Measurements from ENCODE around the gene ZNF138. TPM values are rescaled to one million over a fixed set of nuclear protein-coding genes. Genes with fewer than 3 reads are reported as not detected.

ZNF138 gene
- total RNA-seq, 1 experiment from 2014 or later, result 12.5 TPM

DNA sequence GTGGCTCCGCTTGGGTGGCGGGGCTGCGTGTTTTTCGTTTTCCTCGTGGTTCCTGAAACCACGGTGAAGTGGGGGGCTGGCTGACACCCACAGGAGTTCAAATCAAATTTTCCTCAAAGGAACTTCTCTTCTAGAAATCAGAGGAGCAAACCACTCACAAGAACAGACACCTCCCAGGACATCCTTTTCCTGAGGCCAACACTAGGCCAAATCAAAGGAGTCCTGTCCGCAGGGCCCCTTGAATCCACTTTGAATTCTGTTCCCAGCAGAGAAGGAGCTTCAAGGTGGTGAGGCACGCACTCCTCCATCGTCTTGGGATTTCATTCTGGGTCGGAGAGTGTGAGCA, 78.9 kb downstream of the ZNF138 start:
- no peak overlapping the region for H3K4me3 ChIP-seq (ENCODE audit: low read depth, low read length)
- POLR2A ChIA-PET, result no interaction called here
- intact Hi-C loops (cut with micrococcal nuclease; ENCODE audit: unreplicated experiment), result no loop called here
- CTCF ChIA-PET, result no interaction called here
- no peak overlapping the region for H3K27ac Mint-ChIP-seq (ENCODE audit: unreplicated experiment)
- H3K27me3 Mint-ChIP-seq (ENCODE audit: insufficient read depth, unreplicated experiment), result peaks cover 3% of the 10 kb centered on the region
- peak in 1 of 2 experiments; percentile 3 for DNase-seq
- no TSS peak for BruUV-seq (replicated peaks)
- peaks cover 14% of the 10 kb centered on the region for H3K9me3 ChIP-seq
- no peaks in the 10 kb centered on the region for H3K36me3 ChIP-seq (ENCODE audit: control insufficient read depth, insufficient read depth, low read length)
- H3K9me3 Mint-ChIP-seq (ENCODE audit: unreplicated experiment), result peaks cover 18% of the 10 kb centered on the region
- H3K36me3 Mint-ChIP-seq (ENCODE audit: insufficient read depth, unreplicated experiment), result no peaks in the 10 kb centered on the region
- no peaks in the 10 kb centered on the region for H3K4me1 ChIP-seq
- H3K27me3 ChIP-seq (replicated peaks; ENCODE audit: control insufficient read depth, insufficient read depth, low read length), result no peaks in the 10 kb centered on the region
- no peak overlapping the region for H3K4me3 Mint-ChIP-seq (ENCODE audit: unreplicated experiment)
- TF ChIP-seq, protein P1, sequence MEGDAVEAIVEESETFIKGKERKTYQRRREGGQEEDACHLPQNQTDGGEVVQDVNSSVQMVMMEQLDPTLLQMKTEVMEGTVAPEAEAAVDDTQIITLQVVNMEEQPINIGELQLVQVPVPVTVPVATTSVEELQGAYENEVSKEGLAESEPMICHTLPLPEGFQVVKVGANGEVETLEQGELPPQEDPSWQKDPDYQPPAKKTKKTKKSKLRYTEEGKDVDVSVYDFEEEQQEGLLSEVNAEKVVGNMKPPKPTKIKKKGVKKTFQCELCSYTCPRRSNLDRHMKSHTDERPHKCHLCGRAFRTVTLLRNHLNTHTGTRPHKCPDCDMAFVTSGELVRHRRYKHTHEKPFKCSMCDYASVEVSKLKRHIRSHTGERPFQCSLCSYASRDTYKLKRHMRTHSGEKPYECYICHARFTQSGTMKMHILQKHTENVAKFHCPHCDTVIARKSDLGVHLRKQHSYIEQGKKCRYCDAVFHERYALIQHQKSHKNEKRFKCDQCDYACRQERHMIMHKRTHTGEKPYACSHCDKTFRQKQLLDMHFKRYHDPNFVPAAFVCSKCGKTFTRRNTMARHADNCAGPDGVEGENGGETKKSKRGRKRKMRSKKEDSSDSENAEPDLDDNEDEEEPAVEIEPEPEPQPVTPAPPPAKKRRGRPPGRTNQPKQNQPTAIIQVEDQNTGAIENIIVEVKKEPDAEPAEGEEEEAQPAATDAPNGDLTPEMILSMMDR (IDR thresholded peaks at IDR 0.05; ENCODE audit: insufficient read depth in 1 of 2, low read depth in 1 of 2, low read length in 1 of 2, severe bottlenecking in 1 of 2, unreplicated experiment in 1 of 2), result no peak
- no peaks in the 10 kb centered on the region for H3K4me1 Mint-ChIP-seq (ENCODE audit: low read depth, unreplicated experiment)

DNA sequence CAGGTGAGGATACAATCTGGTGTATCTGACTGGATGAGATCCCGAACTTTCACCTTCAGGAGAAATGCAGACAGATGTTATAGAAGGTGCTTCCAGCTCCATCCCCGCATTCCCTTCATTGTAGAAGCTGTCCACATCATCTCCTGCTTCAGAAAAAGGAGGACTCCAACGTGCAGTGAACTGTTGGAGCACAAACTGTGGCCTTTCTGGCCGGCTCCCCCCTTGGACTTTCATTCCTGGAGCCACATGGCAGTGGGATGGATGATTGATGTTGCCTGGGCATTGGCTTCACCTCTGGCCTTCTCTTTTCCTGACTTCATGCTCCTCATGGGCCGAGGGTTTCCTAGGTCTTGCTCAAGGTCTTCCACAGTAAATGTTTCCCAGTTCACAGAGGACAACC, 79.3 kb downstream of the ZNF138 start:
- H3K27me3 ChIP-seq (replicated peaks; ENCODE audit: control insufficient read depth, insufficient read depth, low read length), result no peaks in the 10 kb centered on the region
- Mint-ChIP-seq H3K27ac (ENCODE audit: unreplicated experiment) (no peak overlapping the region), H3K4me3 (ENCODE audit: unreplicated experiment) (no peak overlapping the region), H3K27me3 (ENCODE audit: insufficient read depth, unreplicated experiment) (peaks cover 3% of the 10 kb centered on the region), H3K4me1 (ENCODE audit: low read depth, unreplicated experiment) (no peaks in the 10 kb centered on the region), H3K9me3 (ENCODE audit: unreplicated experiment) (peaks cover 22% of the 10 kb centered on the region), H3K36me3 (ENCODE audit: insufficient read depth, unreplicated experiment) (no peaks in the 10 kb centered on the region)
- no peaks in the 10 kb centered on the region for H3K4me1 ChIP-seq
- TF ChIP-seq, protein P1 (IDR thresholded peaks at IDR 0.05; ENCODE audit: insufficient read depth in 1 of 2, low read depth in 1 of 2, low read length in 1 of 2, severe bottlenecking in 1 of 2, unreplicated experiment in 1 of 2), result no peak
- no peak overlapping the region for H3K4me3 ChIP-seq (ENCODE audit: low read depth, low read length)
- H3K9me3 ChIP-seq, result peaks cover 14% of the 10 kb centered on the region
- H3K36me3 ChIP-seq (ENCODE audit: control insufficient read depth, insufficient read depth, low read length), result no peaks in the 10 kb centered on the region
- DNase-seq, result peak in 1 of 2 experiments; percentile 4
- ChIA-PET CTCF (no interaction called here), POLR2A (no interaction called here)
- no TSS peak for BruUV-seq (replicated peaks)
- intact Hi-C loops (cut with micrococcal nuclease; ENCODE audit: unreplicated experiment), result no loop called here

DNA sequence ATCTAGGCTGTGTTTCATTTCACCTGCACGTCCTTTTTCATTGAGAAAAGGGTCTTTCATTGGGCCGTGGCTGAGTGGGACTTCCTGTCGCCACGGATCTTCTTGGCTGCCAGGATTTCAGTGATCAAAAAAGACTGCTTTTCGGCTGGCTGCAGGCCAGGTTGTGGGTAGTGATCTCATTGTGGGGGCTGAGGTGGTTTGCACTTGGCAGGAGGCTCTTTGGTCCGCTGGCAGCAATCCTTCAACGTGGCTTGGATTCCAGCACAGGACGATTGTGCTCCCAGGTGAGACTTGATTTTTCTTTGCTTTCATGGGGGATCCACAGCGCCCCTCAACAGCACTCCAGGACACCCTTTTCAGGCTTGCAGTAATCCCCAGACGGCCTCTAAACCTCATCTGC, 79.9 kb downstream of the ZNF138 start:
- no peak overlapping the region for H3K4me3 Mint-ChIP-seq (ENCODE audit: unreplicated experiment)
- no peaks in the 10 kb centered on the region for H3K4me1 Mint-ChIP-seq (ENCODE audit: low read depth, unreplicated experiment)
- TF ChIP-seq, protein P1 (IDR thresholded peaks at IDR 0.05; ENCODE audit: insufficient read depth in 1 of 2, low read depth in 1 of 2, low read length in 1 of 2, severe bottlenecking in 1 of 2, unreplicated experiment in 1 of 2), result no peak
- ChIA-PET POLR2A (no interaction called here), CTCF (no interaction called here)
- Histone ChIP-seq H3K36me3 (ENCODE audit: control insufficient read depth, insufficient read depth, low read length) (no peaks in the 10 kb centered on the region), H3K4me1 (no peaks in the 10 kb centered on the region), H3K9me3 (peaks cover 14% of the 10 kb centered on the region), H3K4me3 (ENCODE audit: low read depth, low read length) (no peak overlapping the region), H3K27me3 (replicated peaks; ENCODE audit: control insufficient read depth, insufficient read depth, low read length) (no peaks in the 10 kb centered on the region)
- no peaks in the 10 kb centered on the region for H3K36me3 Mint-ChIP-seq (ENCODE audit: insufficient read depth, unreplicated experiment)
- BruUV-seq (replicated peaks), result no TSS peak
- DNase-seq, result peak in 1 of 2 experiments; percentile 6
- peaks cover 3% of the 10 kb centered on the region for H3K27me3 Mint-ChIP-seq (ENCODE audit: insufficient read depth, unreplicated experiment)
- H3K27ac Mint-ChIP-seq (ENCODE audit: unreplicated experiment), result no peak overlapping the region
- intact Hi-C loops (cut with micrococcal nuclease; ENCODE audit: unreplicated experiment), result no loop called here
- peaks cover 28% of the 10 kb centered on the region for H3K9me3 Mint-ChIP-seq (ENCODE audit: unreplicated experiment)
